K562 (cell line): ENCODE measurements around the gene SRC. TPM values are rescaled to one million over a fixed set of nuclear protein-coding genes. Genes with fewer than 3 reads are reported as not detected.

Source experiments
- ATAC-seq: fragments of 200-7000 bp; cut with Tn5 transposase; 3 replicates; pipeline ENCODE4 v1.9.1; 2020; ENCODE audit warnings: moderate library complexity
- BruUV-seq: library from RNA; stranded (reverse); fragments of 400-500 nt; replicated peaks from 2 replicates; lab custom pipeline; 2021; lab: Mats Ljungman, UMichigan
- CTCF ChIA-PET: fragments of 300-600 bp; formaldehyde crosslinking; extraction: SDS; loops from one replicate; lab custom pipeline; 2021; ENCODE audit warnings: low intra/inter-chr PET ratio; lab: Yijun Ruan, JAX
- POLR2A ChIA-PET: fragments of 300-600, 350-650 bp; sonication (Branson Sonifier 250); formaldehyde crosslinking; extraction: SDS; loops from one replicate; lab custom pipeline; 2021; ENCODE audit warnings: antibody characterized with exemption, inconsistent platforms; lab: Yijun Ruan, JAX
- DNase-seq, 4 experiments: peaks; one replicate each; pipeline versions ENCODE4 v3.0.0 to v3.0.0-alpha.2; 2011 to 2018; ENCODE audit warnings: low spot score in 3 of 4, mixed read lengths in 3 of 4; ENCODE audit errors: extremely low read depth in 1 of 4
- FAIRE-seq: peaks from 2 replicates; lab custom pipeline; 2011; peaks lifted over from hg19 to GRCh38; lab: Jason Lieb, UNC
- H2AFZ ChIP-seq: 2 replicates; pipeline ENCODE4 v1.6.0; 2011; ENCODE audit warnings: low read depth, low read length, control low read depth, inconsistent platforms
- H3K27ac ChIP-seq: fragments of 200-600 bp; 3 replicates; pipeline ENCODE4 v1.8.0; 2011; ENCODE audit warnings: low read depth, mild to moderate bottlenecking, control low read depth, inconsistent platforms, low read length, moderate library complexity, mixed read lengths; ENCODE audit errors: extremely low read depth
- H3K27me3 ChIP-seq, 2 experiments: fragments of 300-600 bp in 1 of 2; 2 replicates in 1 of 2; 3 replicates in 1 of 2; pipeline versions ENCODE4 v1.6.0 to v1.8.0; 2011; ENCODE audit warnings: inconsistent platforms in 2 of 2, low read length in 2 of 2, mild to moderate bottlenecking in 1 of 2, mixed read lengths in 1 of 2, moderate library complexity in 1 of 2; ENCODE audit not compliant: control insufficient read depth in 2 of 2, insufficient read depth in 2 of 2
- H3K36me3 ChIP-seq: fragments of 300-600 bp; 3 replicates; pipeline ENCODE4 v1.8.0; 2011; ENCODE audit warnings: mild to moderate bottlenecking, low read length, inconsistent platforms; ENCODE audit not compliant: control insufficient read depth, insufficient read depth
- H3K4me1 ChIP-seq, 2 experiments: fragments of 200-600 bp in 1 of 2; replicated peaks in 1 of 2; 2 replicates in 1 of 2; 3 replicates in 1 of 2; pipeline versions ENCODE4 v1.5.1 to v1.8.0; 2011; ENCODE audit warnings: inconsistent platforms in 2 of 2, low read length in 2 of 2, mild to moderate bottlenecking in 1 of 2, mixed read lengths in 1 of 2, moderate library complexity in 1 of 2; ENCODE audit not compliant: control insufficient read depth in 2 of 2, insufficient read depth in 2 of 2
- H3K4me2 ChIP-seq: 2 replicates; pipeline ENCODE4 v1.6.1; 2011; ENCODE audit warnings: low read length, control low read depth, inconsistent platforms, mixed read lengths; ENCODE audit not compliant: insufficient read depth
- H3K4me3 ChIP-seq: fragments of 200-600 bp; sonication (generic), shearing (Covaris generic); 2 replicates; pipeline ENCODE4 v1.5.1; 2016; ENCODE audit warnings: control low read depth, inconsistent platforms
- H3K79me2 ChIP-seq: fragments of 200-600 bp; 3 replicates; pipeline ENCODE4 v1.8.0; 2011; ENCODE audit warnings: low read length, inconsistent platforms; ENCODE audit not compliant: control insufficient read depth, insufficient read depth
- H3K9ac ChIP-seq, 2 experiments: 2 replicates each; pipeline versions ENCODE4 v1.6.0 to v1.6.1; 2011; ENCODE audit warnings: low read depth in 2 of 2, low read length in 2 of 2, control low read depth in 1 of 2, inconsistent platforms in 1 of 2, mild to moderate bottlenecking in 1 of 2, mixed read lengths in 1 of 2; ENCODE audit not compliant: insufficient read depth in 1 of 2
- H3K9me1 ChIP-seq: one replicate; pipeline ENCODE4 v1.6.0; 2011; ENCODE audit warnings: inconsistent platforms, mild to moderate bottlenecking, low read length, moderate library complexity; ENCODE audit not compliant: control insufficient read depth, insufficient read depth
- H3K9me3 ChIP-seq: replicated peaks from 2 replicates; pipeline ENCODE4 v1.5.1; 2011; ENCODE audit warnings: low read depth, low read length, inconsistent platforms; ENCODE audit not compliant: control insufficient read depth, insufficient read depth
- H4K20me1 ChIP-seq: replicated peaks from 2 replicates; pipeline ENCODE4 v1.6.1; 2011; ENCODE audit warnings: low read length, inconsistent platforms, mixed read lengths; ENCODE audit not compliant: control insufficient read depth, insufficient read depth
- ARID4B ChIP-seq: sonication (generic); formaldehyde crosslinking; IDR thresholded peaks from 2 replicates; pipeline ENCODE4 v1.8.0; 2022; ENCODE audit warnings: mild to moderate bottlenecking, missing genetic modification reagents
- BCOR ChIP-seq: fragments of 450-650 bp; IDR thresholded peaks from 2 replicates; pipeline ENCODE4 v1.6.1; 2016
- CTCF ChIP-seq, 3 experiments: IDR thresholded peaks in 2 of 3; conservative IDR thresholded peaks in 1 of 3; 2 replicates each; pipeline ENCODE4 v1.5.1; 2011 to 2012; ENCODE audit warnings: low read length in 3 of 3, mild to moderate bottlenecking in 3 of 3, control low read depth in 2 of 3, improper control_type of control experiment in 1 of 3, inconsistent platforms in 1 of 3, low read depth in 1 of 3, mixed read lengths in 1 of 3, moderate library complexity in 1 of 3; ENCODE audit not compliant: insufficient read depth in 2 of 3
- FUS ChIP-seq: fragments of 200-400 bp; formaldehyde crosslinking; optimal IDR thresholded peaks from 2 replicates; pipeline ENCODE3; 2017; ENCODE audit warnings: low read depth, low read length
- KDM1A ChIP-seq, 2 experiments: fragments of 450-650 bp; IDR thresholded peaks; 2 replicates each; pipeline ENCODE4 v1.6.1; 2016; ENCODE audit warnings: mild to moderate bottlenecking in 2 of 2
- PKNOX1 ChIP-seq: fragments of 450-650 bp; IDR thresholded peaks from 2 replicates; pipeline ENCODE4 v1.6.1; 2016
- RAD21 ChIP-seq, 2 experiments: fragments of 250-450 bp in 1 of 2; fragments of 450-650 bp in 1 of 2; sonication (Bioruptor Pico) in 1 of 2; formaldehyde crosslinking in 1 of 2; IDR thresholded peaks in 1 of 2; conservative IDR thresholded peaks in 1 of 2; 2 replicates each; pipeline versions ENCODE4 v1.4.0 to v1.8.0; 2020 to 2022; ENCODE audit warnings: mild to moderate bottlenecking in 2 of 2, moderate library complexity in 1 of 2
- TAF1 ChIP-seq: IDR thresholded peaks from 2 replicates; pipeline ENCODE4 v1.6.1; 2011; ENCODE audit warnings: mild to moderate bottlenecking, low read length, moderate library complexity; ENCODE audit not compliant: insufficient read depth, control insufficient read depth, severe bottlenecking; ENCODE audit errors: extremely low read depth
- TEAD2 ChIP-seq: fragments of 450-650 bp; IDR thresholded peaks from 2 replicates; pipeline ENCODE4 v1.6.1; 2016; ENCODE audit warnings: missing genetic modification characterization, control low read depth, missing compliant biosample characterization
- XRCC5 ChIP-seq: fragments of 200-400 bp; formaldehyde crosslinking; IDR thresholded peaks from 2 replicates; pipeline ENCODE4 v1.6.1; 2017; ENCODE audit warnings: low read depth, mild to moderate bottlenecking, low read length
- ZFP36 ChIP-seq: fragments of 150-350 bp; IDR thresholded peaks from 2 replicates; pipeline ENCODE4 v1.6.1; 2018; ENCODE audit warnings: low read length, low read depth; ENCODE audit not compliant: partially characterized antibody
- ZKSCAN1 ChIP-seq: fragments of 150-350 bp; IDR thresholded peaks from 2 replicates; pipeline ENCODE4 v1.6.1; 2016; ENCODE audit warnings: low read depth, low read length
- ZNF23 ChIP-seq: fragments of 250-450 bp; sonication (Bioruptor Pico); IDR thresholded peaks from 2 replicates; pipeline ENCODE4 v1.4.0; 2020; ENCODE audit warnings: mild to moderate bottlenecking
- ZNF57 ChIP-seq: fragments of 450-650 bp; formaldehyde crosslinking; IDR thresholded peaks from 2 replicates; pipeline ENCODE4 v1.4.0; 2020; ENCODE audit warnings: mild to moderate bottlenecking, moderate library complexity
- WGBS: fragments of 100-300 bp; shearing (Covaris generic); methylation state at CpG from one replicate; pipeline ENCODE4 v1.1.6; 2016; ENCODE audit warnings: low coverage, mixed read lengths; ENCODE audit not compliant: insufficient coverage; ENCODE audit errors: missing lambda C conversion rate; 5-methylcytosine and 5-hydroxymethylcytosine counted together
- in situ Hi-C: fragments of 300-500 bp; cut with MboI; formaldehyde crosslinking; loops from 4 replicates; pipeline ENCODE4 v1.15.0; 2018; ENCODE audit warnings: inconsistent platforms, mixed read lengths
- intact Hi-C: fragments of 100-400 bp; cut with micrococcal nuclease; formaldehyde crosslinking; loops from 2 replicates; pipeline ENCODE4 v1.14.2; 2022
- polyA plus RNA-seq, 8 experiments: library from polyadenylated mRNA; depleted of rRNA in 4 of 8; stranded (reverse) in 5 of 8; unstranded in 3 of 8; fragments of >200 nt; fragmentation: Nextera tagmentation in 2 of 8; fragmentation: Illumina TruSeq in 1 of 8; extraction: Ambion mirVana in 2 of 8; extraction: Trizol in 1 of 8; gene quantifications; 2 replicates each; pipeline versions ENCODE4 v1.2.1 to v1.2.3, GENCODE V29; 2011 to 2014; ENCODE audit warnings: inconsistent platforms in 1 of 8, missing spikeins in 1 of 8
- total RNA-seq, 7 experiments: library from RNA; depleted of rRNA in 6 of 7; stranded (reverse); fragments of >200 nt in 6 of 7; fragmentation: Illumina TruSeq in 2 of 7; extraction: Trizol in 2 of 7; gene quantifications; 2 replicates each; pipeline versions ENCODE4 v1.2.1 to v1.2.3, GENCODE V29; 2011 to 2021; ENCODE audit warnings: low replicate concordance in 1 of 7

SRC gene
- total and polyA plus RNA-seq, 9 of the 15 experiments (the other 6 are each of a cell fraction or from before 2014, with no cell fraction given), result 0.06 to 8.5 (median 3.1) TPM

GRCh38 chr20:37397076-37397953, 51.4 kb downstream of the SRC start:
- ChIA-PET POLR2A (interaction anchor here (0.6 kb wide), 1 partner anchor 689 kb away, joined by 5 read pairs; no protein-coding TSS in a partner anchor), CTCF (no interaction called here)
- 80% methylated on average over 18 of the region's 24 CpGs for WGBS
- H3K4me1 ChIP-seq, result peaks cover 13 to 59% of the 10 kb centered on the region in 2 experiments; a peak in 3 of 5 replicates
- H3K27ac ChIP-seq, result no peak overlapping the region
- H4K20me1 ChIP-seq, result 0 out of 2 replicates have a peak, but pooled peaks cover 3% of the 10 kb centered on the region
- H3K36me3 ChIP-seq, result no peaks in the 10 kb centered on the region
- peak; percentile 45 to 66 (median 61) for DNase-seq
- H3K9ac ChIP-seq, result peak overlapping the region in 1 of 2 experiments; percentile 61; a peak in 1 of 4 replicates
- H3K4me2 ChIP-seq, result no peak overlapping the region
- H3K9me1 ChIP-seq, result no peaks in the 10 kb centered on the region
- in situ Hi-C loops (no loop called here), intact Hi-C loops (no loop called here)
- H3K79me2 ChIP-seq, result no peaks in the 10 kb centered on the region
- FAIRE-seq, result peak; percentile 80
- peak; percentile 71 for ATAC-seq
- H3K27me3 ChIP-seq, result no peaks in the 10 kb centered on the region
- H2AFZ ChIP-seq, result no peak overlapping the region
- no peak overlapping the region for H3K4me3 ChIP-seq
- H3K9me3 ChIP-seq, result no peaks in the 10 kb centered on the region
- no TSS peak for BruUV-seq
- TF ChIP-seq ZKSCAN1 (no peak), CTCF (IDR thresholded peaks at IDR 0.05 in 2 of 3, conservative IDR thresholded peaks at IDR 0.05 in 1 of 3; ENCODE audit: insufficient read depth in 2 of 3, low read depth in 1 of 3, low read length in 3 of 3) (peak; percentile 17 to 35 (median 30); a peak in 2 of 6 replicates), FUS (no peak), XRCC5 (no peak), ARID4B (CRISPR knock-in tag) (no peak), ZFP36 (peak; percentile 99), RAD21 (CRISPR knock-in tag; conservative IDR thresholded peaks at IDR 0.05 in 1 of 2, IDR thresholded peaks at IDR 0.05 in 1 of 2) (peak in 1 of 2 experiments; percentile 15; a peak in 1 of 4 replicates), PKNOX1 (peak; percentile 61), ZNF57 (CRISPR knock-in tag) (no peak), TEAD2 (tag) (no peak), TAF1 (no peak), KDM1A (IDR thresholded peaks at IDR 0.05) (peak; percentile 50 to 69), BCOR (peak; percentile 88), ZNF23 (no peak)
